Left ventricle myocardium inferior (tissue), 1 donor: ENCODE data around the gene SPDEF. TPM values are rescaled to one million over a fixed set of nuclear protein-coding genes. Genes with fewer than 3 reads are reported as not detected.

Source experiments
- DNase-seq: peaks from one replicate; pipeline ENCODE4 v3.0.0-alpha.2; 2020
- H3K27ac ChIP-seq: fragments of 200-600 bp; replicated peaks from 2 replicates; pipeline ENCODE4 v1.8.0; 2021
- H3K27me3 ChIP-seq: fragments of 200-600 bp; 2 replicates; pipeline ENCODE4 v1.8.0; 2021; ENCODE audit warnings: low read depth
- H3K36me3 ChIP-seq: fragments of 200-600 bp; 2 replicates; pipeline ENCODE4 v1.8.0; 2021
- H3K4me1 ChIP-seq: fragments of 200-600 bp; 2 replicates; pipeline ENCODE4 v1.8.0; 2021
- H3K4me3 ChIP-seq: fragments of 200-600 bp; 2 replicates; pipeline ENCODE4 v1.8.0; 2021; ENCODE audit warnings: mild to moderate bottlenecking, moderate library complexity
- H3K9me3 ChIP-seq: fragments of 200-600 bp; replicated peaks from 2 replicates; pipeline ENCODE4 v1.8.0; 2021
- CTCF ChIP-seq: fragments of 200-600 bp; IDR thresholded peaks from 2 replicates; pipeline ENCODE4 v1.8.0; 2021; ENCODE audit warnings: antibody characterized with exemption, mild to moderate bottlenecking, borderline replicate concordance
- intact Hi-C: fragments of 100-400 bp; cut with micrococcal nuclease; formaldehyde crosslinking; loops from one replicate; pipeline ENCODE4 v1.11.0; 2022
- total RNA-seq: library from RNA; stranded (reverse); fragmentation: NEBNext Ultra II Directional; extraction: Animal tissue kit (Norgen Biotek cat#: 25700); gene quantifications from one replicate; pipeline ENCODE4 v1.2.1, GENCODE V29; 2021
- donor health status: DM: no; HTN: yes; CAD: no; lungs with severe emphysema.

SPDEF gene
- total RNA-seq, 1 donor from 2014 or later = 0.11 TPM

GRCh38 chr6:34517461-34517881 lies 38.7 kb downstream of the SPDEF start:
- intact Hi-C loops = no loop called here

DNA sequence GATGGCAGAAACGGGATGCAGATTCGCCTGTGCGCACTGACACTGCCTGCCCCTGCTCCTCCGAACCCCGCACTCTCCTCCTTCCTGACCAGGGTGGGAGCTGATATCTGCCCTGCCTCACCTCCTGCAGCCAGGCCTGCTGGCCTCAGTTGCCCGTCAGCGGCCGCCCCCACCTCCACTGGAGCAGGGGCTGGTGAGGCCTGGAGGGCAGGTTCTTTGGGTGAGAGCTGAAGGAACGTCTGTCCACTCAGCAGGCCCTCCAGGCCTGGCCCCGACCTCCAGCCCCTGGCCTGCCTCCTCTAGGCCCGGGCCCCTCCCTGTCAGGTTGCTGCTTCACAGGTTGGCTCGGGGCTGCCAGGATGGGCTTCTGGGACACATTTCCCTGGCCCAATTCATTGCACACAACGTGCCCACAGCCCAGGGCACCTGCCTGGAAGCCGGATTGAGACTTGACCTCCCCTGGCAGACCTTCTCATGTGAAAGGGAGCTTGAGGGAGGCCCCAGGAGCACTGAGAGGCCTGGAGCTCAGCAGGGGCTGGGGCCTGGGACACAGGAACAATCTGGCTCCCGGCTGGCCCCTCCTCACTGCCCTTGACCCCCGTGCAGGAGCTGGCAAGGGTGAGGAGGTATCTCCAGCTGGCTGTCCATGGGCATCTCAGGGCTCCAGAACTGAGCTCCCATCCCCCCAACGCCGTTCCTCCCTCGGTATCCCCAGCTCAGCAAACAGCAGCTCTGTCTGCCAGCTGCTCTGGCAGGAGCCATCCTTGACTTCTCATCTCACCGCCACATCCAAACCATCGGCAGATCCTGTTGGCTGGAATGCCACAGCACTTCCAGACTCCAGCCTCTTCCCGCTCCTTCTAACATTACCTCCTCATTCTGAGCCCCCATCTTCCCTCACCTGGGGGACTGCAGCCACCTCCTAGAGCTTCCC lies 39.5 kb downstream of the SPDEF start:
- Histone ChIP-seq H3K4me1 (no peaks in the 10 kb centered on the region), H3K36me3 (no peaks in the 10 kb centered on the region), H3K9me3 (no peaks in the 10 kb centered on the region), H3K4me3 (no peak overlapping the region), H3K27ac (no peak overlapping the region), H3K27me3 (peaks cover 53% of the 10 kb centered on the region)
- peak; percentile 3 for DNase-seq
- no peak for TF ChIP-seq CTCF
- intact Hi-C loops = no loop called here

More at GRCh38 chr6:34517461-34517881, 38.7 kb downstream of the SPDEF start:
- H3K4me3 ChIP-seq = no peak overlapping the region
- no peaks in the 10 kb centered on the region for H3K36me3 ChIP-seq
- peak; percentile 7 for DNase-seq
- no peaks in the 10 kb centered on the region for H3K9me3 ChIP-seq
- H3K27me3 ChIP-seq = peaks cover 51% of the 10 kb centered on the region
- no peak overlapping the region for H3K27ac ChIP-seq
- no peaks in the 10 kb centered on the region for H3K4me1 ChIP-seq
- TF ChIP-seq CTCF = no peak

- no peak for TF ChIP-seq CTCF
- Histone ChIP-seq H3K4me1 (no peaks in the 10 kb centered on the region), H3K36me3 (no peaks in the 10 kb centered on the region), H3K9me3 (no peaks in the 10 kb centered on the region), H3K4me3 (no peak overlapping the region), H3K27ac (no peak overlapping the region), H3K27me3 (peaks cover 62% of the 10 kb centered on the region)
- DNase-seq = peak; percentile 11
- intact Hi-C loops = no loop called here
Measured at GRCh38 chr6:34515473-34516387, 40.4 kb downstream of the SPDEF start.

DNA sequence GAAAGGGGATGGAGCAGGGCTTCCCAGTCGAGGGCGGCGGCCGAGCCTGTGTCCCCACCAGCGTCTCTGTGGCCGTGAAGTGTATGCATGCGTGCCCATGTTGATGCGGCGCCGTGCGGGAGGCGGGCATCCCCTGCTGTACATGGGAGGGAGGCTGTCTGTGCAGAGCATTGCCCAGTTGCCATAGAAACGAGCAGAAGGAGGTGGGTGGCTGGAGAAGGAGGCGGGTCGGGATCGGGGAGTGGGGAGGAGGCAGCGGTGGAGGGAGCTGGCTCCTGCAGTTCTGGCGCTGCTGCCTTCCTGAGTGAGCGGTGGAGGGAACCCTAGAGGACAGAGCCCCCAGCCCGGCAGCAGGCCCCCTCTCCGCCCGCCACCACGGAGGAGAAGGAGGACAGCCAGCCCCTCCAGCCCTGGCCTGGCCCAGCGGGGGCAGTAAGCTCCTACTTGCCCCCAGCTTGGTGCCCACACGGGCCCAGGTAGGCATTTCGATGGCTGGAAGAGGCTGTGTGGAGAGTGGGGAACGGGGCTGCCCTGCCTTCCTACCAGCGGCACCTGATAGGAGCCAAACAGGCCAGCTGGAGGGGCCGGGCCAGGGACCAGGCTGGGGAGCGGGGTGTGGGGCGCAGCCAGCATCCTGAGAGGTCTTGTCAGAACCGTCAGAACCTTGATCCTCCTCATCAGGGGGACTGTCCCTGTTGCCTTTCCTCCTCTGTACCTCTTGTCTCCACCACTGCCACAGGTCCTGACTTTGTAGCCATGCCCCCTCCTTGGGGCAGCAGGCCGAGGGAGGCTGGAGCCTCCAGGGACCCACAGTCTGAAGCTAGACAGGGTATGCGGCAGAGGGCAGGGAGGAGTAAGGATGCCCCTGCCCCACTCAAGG lies 41.3 kb downstream of the SPDEF start:
- intact Hi-C loops = no loop called here
- DNase-seq = peak; percentile 11
- no peak overlapping the region for H3K27ac ChIP-seq
- H3K27me3 ChIP-seq = peaks cover 63% of the 10 kb centered on the region
- H3K36me3 ChIP-seq = no peaks in the 10 kb centered on the region
- H3K9me3 ChIP-seq = peaks cover 1% of the 10 kb centered on the region
- no peak overlapping the region for H3K4me3 ChIP-seq
- TF ChIP-seq CTCF = no peak
- no peaks in the 10 kb centered on the region for H3K4me1 ChIP-seq
